RPMI7951 (cell line): ENCODE data around the gene MVD. TPM values are rescaled to one million over a fixed set of nuclear protein-coding genes. Genes with fewer than 3 reads are reported as not detected.
"Not testable (repeated sequence)": the region's sequence is repeated elsewhere in the genome, so short reads cannot be mapped to it uniquely, and the experiment has no call there.

ENCODE experiments used
- DNase-seq: peaks from one replicate; pipeline ENCODE4 v3.0.0-alpha.2; 2012; ENCODE audit warnings: low read depth
- total RNA-seq: library from RNA; depleted of rRNA; stranded (reverse); fragments of >200 nt; shearing (Covaris generic); gene quantifications from 2 replicates; pipeline ENCODE4 v1.2.3, GENCODE V29; 2014

Gene MVD
- total RNA-seq, 1 experiment from 2014 or later: 27.8 TPM

DNA sequence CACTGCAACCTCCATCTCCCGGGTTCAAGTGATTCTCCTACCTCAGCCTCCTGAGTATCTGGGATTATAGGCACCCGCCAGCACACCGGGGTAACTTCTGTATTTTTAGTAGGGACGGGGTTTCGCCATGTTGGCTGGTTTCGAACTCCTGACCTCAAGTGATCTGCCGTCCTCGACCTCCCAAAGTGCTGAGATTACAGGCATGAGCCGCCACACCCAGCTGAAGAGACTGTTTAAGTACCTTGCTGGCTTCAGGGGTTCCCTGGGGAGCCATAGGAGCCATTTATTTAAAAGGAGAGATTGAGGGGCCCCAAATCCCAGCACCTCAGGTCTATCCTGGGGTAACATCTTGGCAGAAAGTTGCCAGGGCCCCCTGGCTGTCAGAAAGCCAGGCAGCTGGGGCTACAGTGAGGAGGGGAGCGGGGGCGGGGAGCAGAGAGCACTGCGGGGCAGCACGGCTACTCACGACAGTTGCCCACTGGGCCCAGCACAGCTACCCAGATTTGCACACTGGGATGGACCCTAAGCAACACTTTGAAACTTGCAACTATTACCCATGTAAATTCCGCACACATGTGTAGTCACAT, 21.8 kb upstream of the MVD start:
- DNase-seq: no peak

DNA sequence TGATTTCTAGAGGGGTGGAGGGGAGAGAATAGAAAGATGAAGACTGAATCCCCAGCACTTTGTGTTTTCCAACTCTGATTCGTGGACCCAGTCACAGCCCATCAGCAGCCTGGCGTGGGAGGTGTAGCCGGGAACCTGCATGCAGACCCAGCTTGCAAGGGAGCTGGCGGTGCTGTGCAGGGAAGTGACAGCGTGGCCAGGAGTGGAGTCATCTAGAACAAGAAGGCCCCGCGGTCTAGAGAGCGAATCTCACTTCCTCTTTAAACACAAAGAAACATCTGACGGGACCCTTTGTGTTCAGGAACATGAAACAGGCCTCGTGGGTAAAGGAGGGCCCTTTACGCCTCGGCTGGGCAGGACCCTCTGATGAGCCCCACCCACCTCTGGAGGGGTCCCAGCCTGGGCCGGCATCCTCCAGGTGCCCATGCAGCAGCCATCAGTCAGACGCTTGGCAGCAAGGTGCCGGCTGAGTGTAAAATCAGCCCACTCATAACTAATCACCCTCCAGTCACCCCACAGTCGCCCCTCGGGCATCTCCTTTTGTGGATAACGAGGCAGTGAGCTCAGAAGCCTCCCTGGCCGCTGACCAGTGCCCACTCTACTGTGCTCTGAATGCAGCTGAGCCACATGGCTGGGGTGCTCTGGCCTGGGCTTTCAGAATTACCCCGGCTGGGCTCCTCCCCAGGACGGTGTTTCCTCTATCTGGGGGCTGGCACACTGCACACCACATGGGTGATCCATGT, 19.0 kb upstream of the MVD start:
- no peak for DNase-seq

DNA sequence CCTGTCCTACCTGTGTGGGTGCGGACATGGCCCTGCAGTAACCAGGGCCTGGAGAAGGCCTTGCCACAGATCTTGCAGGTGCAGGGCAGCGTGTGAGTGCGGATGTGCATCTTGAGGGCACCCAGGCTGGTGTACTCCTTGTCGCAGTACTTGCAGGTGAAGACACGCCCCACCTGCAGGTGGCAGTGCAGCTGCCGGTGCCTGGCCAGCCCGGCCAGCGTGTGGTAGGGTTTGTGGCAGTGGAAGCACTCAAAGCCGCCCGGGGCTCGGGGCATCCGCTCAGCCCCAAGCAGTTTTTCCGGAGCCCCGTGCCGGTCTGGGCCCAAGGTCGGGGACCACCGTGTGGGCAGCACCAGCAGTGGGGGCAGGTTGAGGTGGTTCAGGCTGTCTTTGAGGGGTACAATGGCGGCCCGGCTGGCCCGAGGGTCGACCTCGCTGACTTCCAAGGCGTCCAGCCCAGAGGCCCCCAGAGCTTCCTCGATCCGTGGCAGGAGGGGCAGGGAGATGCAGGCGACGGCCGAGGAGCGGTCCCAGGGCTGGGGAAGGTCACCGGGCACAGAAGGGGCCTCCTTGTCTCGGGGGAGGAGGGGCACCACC, 18.3 kb upstream of the MVD start:
- DNase-seq: no peak

DNA sequence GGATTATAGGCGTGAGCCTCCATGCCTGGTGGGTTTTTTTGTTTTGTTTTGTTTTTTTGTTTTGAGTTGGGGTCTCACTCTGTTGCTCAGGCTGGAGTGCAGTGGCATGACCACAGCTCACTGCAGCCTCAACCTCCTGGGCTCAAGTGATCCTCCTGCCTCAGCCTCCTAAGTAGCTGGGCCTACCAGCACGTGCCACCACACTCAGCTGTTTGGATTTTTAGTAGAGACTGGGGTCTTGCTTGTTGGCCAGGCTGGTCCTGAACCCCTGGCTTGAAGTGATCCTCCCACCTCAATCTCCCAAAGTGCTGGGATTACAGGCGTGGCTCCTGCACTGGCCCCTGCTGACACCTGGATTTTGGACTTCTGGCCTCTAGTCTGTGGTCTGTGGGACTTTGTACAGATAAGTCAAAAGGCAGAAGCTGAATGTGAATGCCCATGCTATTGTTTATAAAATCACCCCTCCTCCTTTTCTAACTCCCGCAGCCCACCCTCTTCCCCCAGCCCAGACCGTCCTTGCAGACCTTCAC, 17.7 kb upstream of the MVD start:
- DNase-seq: no peak

DNA sequence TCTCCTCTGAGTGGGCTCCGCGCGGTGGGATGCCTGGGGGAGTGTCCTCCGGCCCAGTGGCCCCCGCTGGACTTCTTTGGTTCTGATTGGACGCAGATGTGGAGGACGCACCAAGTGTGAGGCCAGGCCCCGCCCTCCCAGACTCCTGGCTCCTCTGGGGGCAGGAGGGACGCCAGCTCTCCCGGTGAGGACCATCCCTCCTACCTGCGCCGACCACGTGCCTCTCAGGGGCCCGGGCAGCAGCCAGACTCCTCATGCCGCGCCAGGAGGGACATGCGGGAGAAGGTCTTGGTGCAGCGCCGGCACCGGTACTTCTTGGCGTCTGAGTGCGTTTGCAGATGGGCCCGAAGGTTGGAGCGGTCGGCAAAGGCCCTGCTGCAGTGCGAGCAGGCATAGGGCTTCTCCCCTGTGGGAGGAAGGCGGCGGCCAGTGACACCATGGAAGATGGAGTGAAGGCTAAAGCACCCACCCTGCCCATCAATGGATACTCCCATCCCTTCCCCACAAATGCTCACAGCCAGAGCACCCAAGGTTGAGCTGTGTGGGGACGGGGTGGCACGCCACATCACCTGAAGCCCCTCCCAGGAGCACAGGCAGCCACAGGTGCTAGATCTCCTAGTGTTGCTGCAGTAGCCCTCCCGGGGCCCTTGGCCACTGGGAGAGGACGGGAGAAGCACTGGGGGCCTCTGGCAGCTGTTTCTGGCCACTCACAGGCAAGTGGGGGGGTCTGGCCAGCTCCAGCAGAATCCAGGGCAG, 15.5 kb upstream of the MVD start:
- DNase-seq: no peak

DNA sequence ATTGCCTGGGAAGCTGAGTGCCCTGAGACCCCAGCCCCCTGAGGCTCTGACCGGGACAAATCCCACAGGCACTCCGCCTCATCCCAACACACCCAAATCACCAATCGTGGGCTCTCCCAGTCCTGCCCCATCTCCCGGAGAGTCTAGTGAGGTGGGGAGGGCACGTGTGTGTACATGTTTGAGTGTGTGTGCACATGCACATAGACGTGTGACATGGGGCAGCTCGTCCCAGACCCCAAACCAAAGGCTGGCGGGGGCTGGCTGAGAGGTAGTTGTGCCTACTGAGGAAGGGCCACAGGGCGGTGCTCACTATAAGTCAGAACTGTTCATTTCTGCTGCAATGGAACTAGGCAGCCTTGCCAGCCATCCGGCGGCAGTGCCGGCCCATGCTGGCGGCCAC, 14.8 kb upstream of the MVD start:
- DNase-seq: no peak

DNA sequence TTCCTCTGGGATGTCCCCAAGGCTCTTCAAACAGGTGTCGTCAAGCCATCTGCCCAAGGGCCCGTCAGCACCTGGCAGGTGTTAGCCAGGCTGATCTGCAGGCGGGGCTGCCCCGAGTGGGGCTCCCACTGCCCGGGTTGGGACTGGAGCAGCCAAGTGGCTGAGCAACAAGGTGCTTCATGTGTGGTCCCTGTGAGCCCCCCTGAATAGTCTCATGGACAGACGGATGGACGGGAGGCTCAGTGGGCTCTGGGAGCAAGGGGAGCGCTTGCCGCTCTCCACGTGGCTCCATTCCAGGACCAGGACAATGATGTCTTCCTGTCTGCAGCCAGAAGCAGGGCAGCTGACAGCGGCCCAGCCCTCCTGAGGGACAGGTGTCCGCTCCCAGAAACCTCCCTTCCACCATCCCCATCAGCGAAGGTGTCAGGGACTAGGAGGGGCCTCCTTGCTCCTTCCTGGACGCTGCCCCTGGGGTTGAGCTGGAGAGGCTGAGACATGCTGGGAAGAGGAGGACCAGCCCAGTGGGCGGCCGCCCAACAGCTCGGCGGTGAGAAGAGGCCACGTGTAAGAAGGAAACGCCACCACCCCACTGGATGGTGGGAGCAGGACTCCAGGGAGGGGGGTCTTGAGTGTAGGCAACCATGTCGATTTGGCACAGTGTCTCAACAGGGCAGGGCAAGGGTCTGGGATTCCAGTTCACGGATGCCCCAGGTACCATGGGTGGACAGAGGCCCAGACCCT, 13.8 kb upstream of the MVD start:
- DNase-seq: no peak

DNA sequence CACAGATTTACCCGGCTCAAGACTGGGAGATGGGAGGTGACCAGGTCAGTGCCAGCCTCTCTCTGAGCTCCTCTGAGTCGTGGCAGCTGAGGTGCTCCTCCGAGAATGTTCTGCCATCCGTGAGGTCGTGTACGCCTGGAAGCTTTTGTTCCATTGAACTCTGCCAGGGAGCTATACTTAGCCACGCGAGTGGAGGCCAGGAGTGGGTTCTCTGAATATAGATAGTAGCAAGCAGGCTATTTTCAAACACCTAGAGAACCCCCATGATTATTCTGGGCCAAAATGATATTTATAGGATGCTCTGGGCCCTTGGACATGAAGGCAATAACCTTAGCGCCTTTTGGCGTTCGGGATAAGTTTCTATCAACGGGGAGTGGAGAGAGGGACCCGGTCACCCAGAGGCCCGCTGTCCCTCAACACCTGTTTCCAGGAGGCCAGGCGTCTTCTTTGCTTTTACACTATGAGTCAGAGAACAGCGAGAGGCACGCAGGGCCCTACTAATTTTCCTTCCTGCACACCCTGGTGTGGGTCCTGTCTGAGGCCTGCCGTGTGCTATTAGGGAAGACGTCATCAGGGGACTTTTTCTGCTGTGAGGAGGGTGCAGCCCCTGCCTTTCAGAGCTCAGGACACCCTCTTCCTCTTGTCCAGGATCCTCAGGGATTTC, 11.0 kb upstream of the MVD start:
- DNase-seq: no peak

DNA sequence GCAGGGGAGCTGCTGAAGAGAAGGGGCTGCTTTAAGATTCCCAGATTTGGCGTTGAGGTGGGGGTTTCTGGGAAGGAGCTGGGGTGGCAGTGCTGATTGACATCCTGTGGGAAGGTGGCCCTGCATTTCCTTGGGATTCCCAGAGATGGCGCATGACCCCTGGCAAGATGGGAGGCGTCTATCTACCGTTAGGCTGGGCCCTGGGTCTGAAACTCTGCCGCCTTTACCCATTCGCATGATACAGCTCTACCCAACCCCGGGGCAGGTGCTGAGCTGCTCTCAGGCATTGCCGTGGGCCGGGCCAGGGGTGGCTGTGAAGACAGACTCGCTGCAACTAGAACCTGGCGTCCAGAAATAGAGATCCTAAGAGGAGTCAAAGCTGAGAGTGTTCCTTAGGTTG, 9.9 kb upstream of the MVD start:
- DNase-seq: no peak

DNA sequence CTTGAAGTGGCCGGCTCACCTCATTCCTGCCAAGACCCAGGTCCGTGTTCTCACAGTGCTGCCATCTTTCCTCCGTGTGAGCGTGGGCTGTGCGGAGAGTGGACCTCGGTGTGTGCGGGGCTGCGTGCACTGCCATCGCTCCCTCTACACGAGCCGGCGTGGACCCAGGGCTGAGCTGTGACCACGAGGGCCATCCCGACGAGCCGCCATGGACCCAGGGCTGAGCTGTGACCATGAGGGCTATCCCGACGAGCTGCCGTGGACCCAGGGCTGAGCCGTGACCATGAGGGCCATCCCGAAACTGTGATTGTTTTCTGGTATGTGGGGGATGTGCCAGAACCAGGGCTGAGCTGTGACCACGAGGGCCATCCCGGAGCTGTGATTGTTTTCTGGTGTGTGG, 8.9 kb upstream of the MVD start:
- DNase-seq: no peak

DNA sequence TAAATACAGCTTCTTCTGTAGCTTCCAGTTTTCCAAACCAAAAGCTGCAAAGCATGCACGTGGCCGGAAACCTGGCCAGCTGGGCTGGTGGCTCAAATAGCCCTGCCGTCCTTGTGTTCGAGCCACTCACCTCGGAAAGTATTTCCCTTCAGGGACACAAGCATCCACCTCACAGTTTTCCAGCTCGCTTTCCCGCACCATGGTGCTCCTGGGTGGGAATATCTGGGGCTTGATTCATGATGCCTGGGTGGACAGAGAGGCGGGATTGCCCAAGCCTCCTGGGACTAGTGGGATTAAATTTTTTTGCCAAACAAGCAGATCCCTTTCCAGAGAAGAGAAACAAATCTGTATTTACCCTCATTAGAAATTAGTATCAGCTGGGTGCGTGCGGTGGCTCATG, 7.1 kb upstream of the MVD start:
- DNase-seq: no peak

DNA sequence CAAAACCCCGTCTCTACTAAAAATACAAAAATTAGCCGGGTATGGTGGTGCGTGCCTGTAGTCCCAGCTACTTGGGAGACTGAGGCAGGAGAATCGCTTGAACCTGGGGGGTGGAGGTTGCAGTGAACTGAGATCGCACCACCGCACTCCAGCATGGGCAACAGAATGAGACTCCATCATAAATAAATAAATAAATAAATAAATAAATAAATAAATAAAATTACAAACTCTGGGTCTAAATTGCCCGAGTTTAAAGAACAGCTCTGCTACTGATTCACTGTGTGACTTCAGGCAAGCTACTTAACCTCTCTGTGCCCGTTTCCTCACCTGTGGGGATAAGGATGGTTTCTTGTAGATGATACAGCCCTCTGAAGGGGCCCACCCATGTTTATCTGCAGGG, 6.6 kb upstream of the MVD start:
- DNase-seq: not testable (repeated sequence)

DNA sequence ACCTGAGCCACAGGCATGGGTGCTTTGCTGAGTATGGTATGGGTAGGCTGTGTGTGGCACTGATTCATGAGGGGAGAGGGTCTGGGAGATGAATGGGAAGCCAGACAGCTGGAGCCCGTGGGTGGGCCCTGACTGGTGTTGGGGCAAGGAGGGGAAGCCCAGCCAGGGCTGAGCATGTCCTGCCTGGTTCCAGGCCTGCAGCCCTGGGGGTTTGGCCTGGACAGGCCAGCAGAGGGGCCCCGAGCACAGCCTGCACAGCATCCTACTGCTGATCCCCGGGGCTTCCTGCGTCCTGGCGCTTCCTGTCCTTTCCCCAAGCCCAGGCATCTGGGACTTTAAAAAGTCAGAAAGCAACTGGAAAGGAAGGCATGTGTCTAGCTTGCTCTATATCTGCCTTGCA, 4.6 kb upstream of the MVD start:
- no peak for DNase-seq

DNA sequence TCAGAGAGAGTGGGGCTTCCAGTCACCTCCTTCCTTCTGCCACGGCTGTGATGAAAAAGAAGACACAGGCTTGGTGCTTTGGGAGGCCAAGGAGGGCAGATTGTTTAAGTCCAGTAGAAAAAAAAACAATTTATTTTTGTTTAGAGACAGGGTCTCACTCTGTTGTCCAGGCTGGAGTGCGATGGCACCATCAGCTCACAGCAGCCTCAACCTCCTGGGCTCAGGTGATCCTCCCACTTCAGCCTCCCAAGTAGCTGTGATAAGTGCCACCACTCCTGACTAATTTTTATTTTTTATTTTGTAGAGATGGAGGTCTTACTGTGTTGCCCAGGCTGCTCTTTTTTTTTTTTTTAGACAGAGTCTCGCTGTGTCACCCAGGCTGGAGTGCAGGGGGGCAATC, 2.7 kb upstream of the MVD start:
- no peak for DNase-seq

DNA sequence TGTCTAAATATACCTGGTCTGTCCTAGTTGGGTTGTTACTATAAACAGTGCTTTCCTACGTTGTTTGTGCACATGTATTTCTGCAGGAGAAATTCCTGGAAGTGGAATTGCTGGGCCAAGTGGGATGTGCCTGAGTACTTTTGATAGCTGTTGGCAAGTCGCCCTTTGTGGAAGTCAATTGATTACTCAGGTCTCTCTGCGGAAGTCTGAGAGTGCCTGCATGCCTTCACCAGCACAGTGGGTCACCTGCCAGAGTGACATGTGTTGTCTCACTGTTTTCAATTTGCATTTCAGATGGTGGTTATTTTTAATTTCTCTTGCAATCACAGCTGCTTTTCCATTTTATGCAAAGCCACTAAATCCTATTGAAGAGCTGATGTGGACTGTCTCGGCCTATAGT, 2.3 kb upstream of the MVD start:
- DNase-seq: no peak

DNA sequence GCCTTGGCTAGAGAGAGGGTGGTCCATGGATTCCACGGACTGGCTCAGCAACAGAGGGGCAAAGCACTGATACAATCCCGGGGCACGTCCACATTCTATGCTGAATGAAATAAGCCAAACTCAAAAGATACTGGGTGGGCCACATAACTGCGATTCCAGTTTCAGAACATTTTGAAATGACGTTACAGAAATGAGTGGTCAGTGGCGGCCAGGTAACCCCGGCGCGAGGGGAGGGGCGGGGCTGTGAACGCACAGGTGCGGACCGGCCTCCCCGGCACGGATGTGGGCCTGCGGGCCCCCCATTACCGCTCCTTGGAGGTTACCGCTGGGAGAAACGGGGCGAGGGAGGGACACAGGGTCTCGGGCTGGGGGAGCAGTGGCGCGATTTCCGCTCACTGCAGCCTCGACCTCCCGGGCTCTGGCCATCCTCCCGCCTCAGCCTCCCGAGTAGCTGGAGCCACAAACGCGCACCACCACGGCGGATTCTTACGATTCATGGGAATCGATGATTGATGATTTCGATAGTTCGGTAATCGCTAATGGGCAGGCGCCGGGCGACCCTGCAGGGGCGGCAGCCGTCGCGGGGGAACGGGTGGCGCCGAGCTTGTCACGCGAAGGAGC, 559 bp downstream of the MVD start:
- no peak for DNase-seq

DNA sequence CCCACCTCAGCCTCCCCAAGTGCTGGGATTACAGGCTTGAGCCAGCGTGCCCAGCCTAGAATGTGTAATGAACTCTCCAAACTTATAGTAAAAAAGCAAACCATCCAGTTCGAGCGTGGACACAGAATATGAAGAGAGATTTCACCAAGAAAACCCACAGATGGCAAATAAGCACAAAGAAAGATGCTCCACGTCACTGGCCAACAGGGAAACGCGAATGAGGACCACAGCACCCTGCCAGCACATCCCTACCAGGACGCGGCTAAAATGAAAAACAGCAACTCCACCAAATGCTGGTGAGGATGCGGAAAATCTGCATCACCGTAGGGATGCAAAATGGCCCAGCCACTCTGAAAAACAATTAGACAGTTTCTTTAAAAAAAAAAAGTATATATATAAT, 1.4 kb downstream of the MVD start:
- DNase-seq: no peak

DNA sequence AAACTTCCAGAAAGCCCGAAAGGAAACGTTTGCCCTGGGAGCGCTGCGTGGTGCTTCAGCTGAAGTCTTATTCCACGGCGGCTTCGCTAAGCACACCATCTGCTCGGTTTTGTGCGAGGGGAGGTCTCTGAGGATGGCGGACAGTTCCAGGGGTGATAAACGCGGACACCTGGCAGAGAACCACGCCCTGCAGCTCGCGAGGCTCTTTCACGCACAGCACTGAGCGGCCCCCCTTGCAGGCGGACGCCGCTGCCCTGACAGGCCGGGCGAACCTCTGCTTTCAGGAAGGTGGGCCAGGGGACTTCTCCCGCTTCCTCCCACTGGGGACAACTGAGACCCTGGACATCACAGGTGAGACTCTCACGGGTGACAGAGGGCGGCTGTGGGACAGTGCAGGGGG, 3.7 kb downstream of the MVD start:
- DNase-seq: no peak

DNA sequence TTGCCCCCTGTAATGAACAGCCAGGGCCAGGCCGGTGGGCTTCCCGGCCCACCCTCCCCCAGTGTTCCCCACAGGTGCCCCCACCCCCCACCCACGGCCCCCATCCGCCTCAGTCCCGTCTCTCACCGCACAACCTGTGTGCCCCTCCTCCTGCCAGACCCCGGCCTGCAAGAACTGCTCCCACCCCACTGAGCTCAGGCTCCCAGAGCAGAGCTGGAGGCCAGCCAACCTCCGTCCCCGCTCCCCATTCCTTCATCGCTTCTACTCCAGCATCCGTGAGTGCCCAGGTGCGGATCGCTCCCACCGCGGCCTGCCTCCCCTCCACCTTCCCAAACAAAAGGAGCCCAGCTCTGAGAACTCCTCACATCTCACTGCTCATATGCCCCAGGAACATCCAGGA, 4.2 kb downstream of the MVD start:
- no peak for DNase-seq

DNA sequence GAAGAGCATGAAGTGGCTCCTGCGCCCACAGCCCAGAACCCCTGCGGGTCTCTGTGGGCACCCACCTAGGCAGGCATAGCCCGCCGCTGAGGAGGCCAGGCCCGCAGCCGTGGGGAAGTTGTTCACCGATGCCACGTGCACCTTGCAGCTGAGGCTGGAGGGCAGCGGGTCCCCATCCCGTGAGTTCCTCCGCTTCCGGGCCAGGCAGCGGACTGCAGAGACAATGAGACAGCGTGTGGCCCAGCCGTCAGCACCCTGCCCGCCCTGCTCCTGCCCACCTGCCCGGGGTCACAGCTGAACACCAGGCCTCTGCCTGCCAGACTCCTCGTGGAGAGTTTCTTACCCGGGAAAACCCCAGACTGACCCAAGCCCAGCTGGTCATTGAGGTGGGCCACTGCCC, 5.5 kb downstream of the MVD start:
- DNase-seq: no peak
